Motor neuron (in vitro differentiated cells): ENCODE results near the gene BAD. TPM values are rescaled to one million over a fixed set of nuclear protein-coding genes. Genes with fewer than 3 reads are reported as not detected.

ENCODE experiments used
- ATAC-seq, 8 experiments: fragments of 200-7000 bp; cut with Tn5 transposase; replicated peaks in 6 of 8; 2 replicates each; pipeline ENCODE4 v1.8.0; 2021; ENCODE audit warnings: mild to moderate bottlenecking in 8 of 8, moderate library complexity in 8 of 8
- H3K27ac ChIP-seq, 2 donors: fragments of 250-450 bp; sonication (Bioruptor Pico); 2 replicates each; pipeline ENCODE4 v1.9.0; 2021; ENCODE audit warnings: antibody characterized with exemption in 2 of 2, mild to moderate bottlenecking in 2 of 2, moderate library complexity in 1 of 2
- H3K4me1 ChIP-seq, 2 donors: fragments of 250-450 bp; sonication (Bioruptor Pico); replicated peaks in 1 of 2; 2 replicates each; pipeline ENCODE4 v1.6.1; 2021; ENCODE audit warnings: antibody characterized with exemption in 2 of 2, mild to moderate bottlenecking in 2 of 2, moderate library complexity in 1 of 2
- H3K4me3 ChIP-seq, 5 donors: fragments of 250-450 bp; sonication (Bioruptor Pico); 2 replicates each; pipeline ENCODE4 v1.9.0; 2021; ENCODE audit warnings: antibody characterized with exemption in 5 of 5, mild to moderate bottlenecking in 5 of 5, moderate library complexity in 4 of 5
- WGBS, 10 experiments: fragments of 450-650 bp; shearing (Covaris generic); methylation state at CpG; one replicate each; pipeline ENCODE4 v1.0.0; 2022; 5-methylcytosine and 5-hydroxymethylcytosine counted together
- in situ Hi-C, 9 experiments: fragments of 400-800 bp; cut with MboI; loops; one replicate each; pipeline ENCODE4 v1.15.0; 2021; ENCODE audit warnings: low sequenced_read_pairs in 9 of 9, low pct_unique_long_range_greater_than_20kb in 2 of 9; ENCODE audit not compliant: unreplicated experiment in 9 of 9
- total RNA-seq, 8 experiments: library from RNA; unstranded; fragments of 300-600 nt; gene quantifications; 2 replicates each; pipeline versions ENCODE4 v1.2.3 to v1.2.4, GENCODE V29; 2022

BAD gene
- total RNA-seq, 8 experiments from 2014 or later: 38.6 to 119 (median 65.6) TPM

- ATAC-seq: no peak
- 33 to 90% (median 60%) methylated on average over 1 to 5 of the region's 5 CpGs; no CpG with 5 or more reads in 7 of the 10 experiments for WGBS, 10 experiments
- no peak overlapping the region for H3K27ac ChIP-seq
- no peak overlapping the region for H3K4me3 ChIP-seq
- peaks cover 16 to 24% of the 10 kb centered on the region in 2 donors for H3K4me1 ChIP-seq
- in situ Hi-C loops: no loop called here
Observed at GRCh38 chr11:64244107-64244506, 40.4 kb downstream of the BAD start.

GRCh38 chr11:64243236-64243854 is 41.1 kb downstream of the BAD start:
- Histone ChIP-seq H3K4me1 (peaks cover 16 to 22% of the 10 kb centered on the region in 2 donors), H3K27ac (no peak overlapping the region), H3K4me3 (peak overlapping the region in 1 of 5 donors; percentile 81)
- no peak for ATAC-seq
- in situ Hi-C loops: no loop called here
- 83 to 100% (median 100%) methylated on average over 1 to 2 of the region's 8 CpGs; no CpG with 5 or more reads in 7 of the 10 experiments for WGBS, 10 experiments

- in situ Hi-C loops: no loop called here
- Histone ChIP-seq H3K4me3 (peak overlapping the region; percentile 52 to 81 (median 65)), H3K4me1 (peaks cover 11 to 17% of the 10 kb centered on the region in 2 donors), H3K27ac (peak overlapping the region; percentile 79 to 90)
- peak; percentile 1 to 16 (median 4) for ATAC-seq
- 0% methylated on average over 1 to 2 of the region's 63 CpGs; no CpG with 5 or more reads in 6 of the 10 experiments for WGBS, 10 experiments
Observed at GRCh38 chr11:64241491-64242374, 42.7 kb downstream of the BAD start.

- H3K4me1 ChIP-seq: peaks cover 11 to 17% of the 10 kb centered on the region in 2 donors
- peak; percentile 64 to 82 (median 80) for ATAC-seq
Observed at GRCh38 chr11:64241241-64241490, 43.3 kb downstream of the BAD start.

GRCh38 chr11:64240435-64241240 is 43.8 kb downstream of the BAD start, which contains the start of gene FKBP2:
FKBP2 (plus strand) TSS chr11:64241095; CDS start chr11:64242388, 1,293 bp downstream.
- in situ Hi-C loops: no loop called here
- Histone ChIP-seq H3K4me1 (peaks cover 11 to 18% of the 10 kb centered on the region in 2 donors), H3K4me3 (peak within 1 kb of the TSS; percentile 52 to 81 (median 65)), H3K27ac (peak within 1 kb of the TSS; percentile 90 to 99)
- ATAC-seq: peak in 7 of 8 experiments; percentile 54 to 77 (median 68)
- WGBS, 10 experiments: 0 to 15% (median 1%) methylated on average over 3 to 12 of the region's 58 CpGs; no CpG with 5 or more reads in 3 of the 10 experiments

More at GRCh38 chr11:64241241-64241490, 43.3 kb downstream of the BAD start:
- Histone ChIP-seq H3K27ac (peak overlapping the region; percentile 90 to 99), H3K4me3 (peak overlapping the region; percentile 52 to 81 (median 65))
- in situ Hi-C loops: no loop called here
- WGBS, 10 experiments: no CpG with 5 or more reads among the region's 24 CpGs

- WGBS, 10 experiments: 0 to 100% (median 68%) methylated on average over 1 to 8 of the region's 11 CpGs; no CpG with 5 or more reads in 1 of the 10 experiments
- H3K4me1 ChIP-seq: peaks cover 11 to 22% of the 10 kb centered on the region in 2 donors
- H3K4me3 ChIP-seq: peak overlapping the region; percentile 52 to 81 (median 65)
- H3K27ac ChIP-seq: peak overlapping the region; percentile 90 to 99
- ATAC-seq: no peak
- in situ Hi-C loops: no loop called here
Observed at GRCh38 chr11:64239662-64240434, 44.6 kb downstream of the BAD start.

GRCh38 chr11:64238999-64239398 is 45.5 kb downstream of the BAD start:
- ATAC-seq: no peak
- H3K4me3 ChIP-seq: no peak overlapping the region
- H3K27ac ChIP-seq: no peak overlapping the region
- peaks cover 11 to 23% of the 10 kb centered on the region in 2 donors for H3K4me1 ChIP-seq
- in situ Hi-C loops: no loop called here
- 53 to 100% (median 88%) methylated on average over 1 to 4 of the region's 5 CpGs; no CpG with 5 or more reads in 3 of the 10 experiments for WGBS, 10 experiments

GRCh38 chr11:64238076-64238475 is 46.4 kb downstream of the BAD start:
- in situ Hi-C loops: no loop called here
- no peak for ATAC-seq
- 83 to 100% (median 100%) methylated on average over 1 to 7 of the region's 9 CpGs; no CpG with 5 or more reads in 5 of the 10 experiments for WGBS, 10 experiments
- no peak overlapping the region for H3K27ac ChIP-seq
- no peak overlapping the region for H3K4me3 ChIP-seq
- H3K4me1 ChIP-seq: peaks cover 11 to 30% of the 10 kb centered on the region in 2 donors

- peaks cover 9 to 27% of the 10 kb centered on the region in 2 donors for H3K4me1 ChIP-seq
- no peak overlapping the region for H3K27ac ChIP-seq
- in situ Hi-C loops: no loop called here
- ATAC-seq: no peak
- 77 to 100% methylated on average over 1 to 4 of the region's 12 CpGs; no CpG with 5 or more reads in 8 of the 10 experiments for WGBS, 10 experiments
- no peak overlapping the region for H3K4me3 ChIP-seq
Observed at GRCh38 chr11:64237484-64237951, 46.9 kb downstream of the BAD start.

- in situ Hi-C loops: no loop called here
- Histone ChIP-seq H3K4me3 (peak overlapping the region; percentile 38 to 66 (median 53)), H3K4me1 (peaks cover 13 to 30% of the 10 kb centered on the region in 2 donors), H3K27ac (peak overlapping the region in 1 of 2 donors; percentile 77)
- 67 to 98% (median 79%) methylated on average over 1 to 6 of the region's 12 CpGs; no CpG with 5 or more reads in 7 of the 10 experiments for WGBS, 10 experiments
- ATAC-seq: no peak
Observed at GRCh38 chr11:64235437-64236161, 48.9 kb downstream of the BAD start.

- H3K4me3 ChIP-seq: peak overlapping the region; percentile 38 to 66 (median 53)
- peak overlapping the region; percentile 42 to 77 for H3K27ac ChIP-seq
- in situ Hi-C loops: no loop called here
- 0% methylated on average over 1 of the region's 80 CpGs; no CpG with 5 or more reads in 9 of the 10 experiments for WGBS, 10 experiments
- peak; percentile 14 to 45 (median 38) for ATAC-seq
- peaks cover 8 to 25% of the 10 kb centered on the region in 2 donors for H3K4me1 ChIP-seq
Observed at GRCh38 chr11:64234647-64235379, 49.7 kb downstream of the BAD start.
